ENCODE results near the gene ARHGAP35. TPM values are rescaled to one million over a fixed set of nuclear protein-coding genes. Genes with fewer than 3 reads are reported as not detected.

The ARHGAP35 gene
- total RNA-seq, 2 donors from 2014 or later: 22.8 to 24.7 TPM

DNA sequence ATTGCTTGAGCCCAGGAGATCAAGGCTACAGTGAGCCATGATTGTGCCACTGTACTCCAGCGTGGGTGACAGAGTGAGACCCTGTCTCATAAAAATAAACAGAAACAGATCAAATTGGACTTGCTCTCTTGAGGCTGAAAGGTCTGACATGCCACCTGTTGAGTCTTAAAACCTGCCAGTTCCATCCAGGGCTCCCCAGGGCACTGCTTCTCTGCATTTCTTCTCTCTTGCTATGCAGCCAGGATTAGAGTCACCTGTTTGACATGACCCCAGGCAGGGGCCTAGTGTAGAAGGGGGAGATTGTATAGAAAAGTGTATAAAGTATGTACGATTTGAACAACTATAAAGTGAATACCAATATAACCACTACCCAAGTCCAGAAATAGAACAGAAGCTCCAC is 45.4 kb downstream of the ARHGAP35 start:
- no peak overlapping the region for H3K27ac ChIP-seq
- no peak for DNase-seq
- WGBS, 2 donors: 82 to 87% methylated on average over 2 of the region's 2 CpGs
- no peak overlapping the region for H3K4me3 ChIP-seq
- intact Hi-C loops (cut with DNase I): no loop called here
- no peak for ATAC-seq
- H3K36me3 ChIP-seq (replicated peaks in 1 of 2; ENCODE audit: insufficient read depth in 1 of 2, low read depth in 2 of 2): no peaks in the 10 kb centered on the region
- TF ChIP-seq POLR2A (IDR thresholded peaks at IDR 0.05): no peak
- TF ChIP-seq, protein P1, sequence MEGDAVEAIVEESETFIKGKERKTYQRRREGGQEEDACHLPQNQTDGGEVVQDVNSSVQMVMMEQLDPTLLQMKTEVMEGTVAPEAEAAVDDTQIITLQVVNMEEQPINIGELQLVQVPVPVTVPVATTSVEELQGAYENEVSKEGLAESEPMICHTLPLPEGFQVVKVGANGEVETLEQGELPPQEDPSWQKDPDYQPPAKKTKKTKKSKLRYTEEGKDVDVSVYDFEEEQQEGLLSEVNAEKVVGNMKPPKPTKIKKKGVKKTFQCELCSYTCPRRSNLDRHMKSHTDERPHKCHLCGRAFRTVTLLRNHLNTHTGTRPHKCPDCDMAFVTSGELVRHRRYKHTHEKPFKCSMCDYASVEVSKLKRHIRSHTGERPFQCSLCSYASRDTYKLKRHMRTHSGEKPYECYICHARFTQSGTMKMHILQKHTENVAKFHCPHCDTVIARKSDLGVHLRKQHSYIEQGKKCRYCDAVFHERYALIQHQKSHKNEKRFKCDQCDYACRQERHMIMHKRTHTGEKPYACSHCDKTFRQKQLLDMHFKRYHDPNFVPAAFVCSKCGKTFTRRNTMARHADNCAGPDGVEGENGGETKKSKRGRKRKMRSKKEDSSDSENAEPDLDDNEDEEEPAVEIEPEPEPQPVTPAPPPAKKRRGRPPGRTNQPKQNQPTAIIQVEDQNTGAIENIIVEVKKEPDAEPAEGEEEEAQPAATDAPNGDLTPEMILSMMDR (IDR thresholded peaks at IDR 0.05): no peak
- H3K27me3 ChIP-seq: no peaks in the 10 kb centered on the region
- H3K9me3 ChIP-seq: no peaks in the 10 kb centered on the region
- peaks cover 28% of the 10 kb centered on the region for H3K4me1 ChIP-seq

DNA sequence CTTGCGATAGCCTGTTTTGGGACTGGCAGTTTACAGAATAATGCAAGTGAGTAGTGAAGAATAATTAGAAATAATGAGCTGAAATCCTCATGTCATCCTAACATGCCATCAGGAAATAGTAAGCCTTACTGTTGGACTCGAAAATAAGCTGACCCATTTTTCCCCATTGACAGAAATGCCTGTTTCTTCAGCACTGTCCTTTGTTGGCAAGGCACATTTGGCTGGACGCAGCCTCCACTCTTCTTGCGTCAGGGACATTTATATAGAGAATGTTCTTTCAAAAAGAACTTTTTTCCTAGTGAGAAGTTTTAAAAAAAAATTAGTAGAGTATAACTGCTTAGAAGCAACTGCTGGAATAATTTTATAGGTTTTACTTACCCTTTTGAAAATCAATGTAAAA is 47.1 kb downstream of the ARHGAP35 start:
- no peak overlapping the region for H3K4me3 ChIP-seq
- intact Hi-C loops (cut with DNase I): no loop called here
- ATAC-seq (no peak), DNase-seq (peak in 2 of 4 donors; percentile 13 to 16)
- H3K36me3 ChIP-seq (replicated peaks in 1 of 2; ENCODE audit: insufficient read depth in 1 of 2, low read depth in 2 of 2): no peaks in the 10 kb centered on the region
- 86 to 87% methylated on average over 4 of the region's 4 CpGs for WGBS, 2 donors
- TF ChIP-seq, protein P1 (IDR thresholded peaks at IDR 0.05): no peak
- no peak for TF ChIP-seq POLR2A (IDR thresholded peaks at IDR 0.05)
- H3K27ac ChIP-seq: no peak overlapping the region
- H3K27me3 ChIP-seq: no peaks in the 10 kb centered on the region
- H3K9me3 ChIP-seq: no peaks in the 10 kb centered on the region
- peaks cover 12% of the 10 kb centered on the region for H3K4me1 ChIP-seq

DNA sequence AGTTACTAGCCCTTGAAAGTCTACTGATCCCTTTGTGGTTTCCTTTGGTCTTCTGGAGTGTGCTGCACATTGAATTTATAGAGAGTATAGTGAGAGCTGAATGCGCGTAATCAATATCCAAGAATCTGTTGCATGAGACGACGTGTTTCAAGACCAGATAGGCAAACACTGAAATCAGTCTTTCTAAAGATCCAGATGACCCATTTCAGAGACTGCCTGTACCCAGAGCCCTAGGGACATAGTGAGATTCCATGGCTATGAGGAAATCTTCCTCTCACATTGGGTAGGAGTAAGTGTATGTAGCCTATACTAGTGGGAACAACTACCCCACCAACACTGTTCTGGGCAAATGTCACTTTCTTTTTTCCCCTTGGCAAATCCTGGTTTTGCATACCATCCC is 48.6 kb downstream of the ARHGAP35 start:
- ATAC-seq (no peak), DNase-seq (no peak)
- H3K4me1 ChIP-seq: peaks cover 10% of the 10 kb centered on the region
- intact Hi-C loops (cut with DNase I): no loop called here
- TF ChIP-seq, protein P1 (IDR thresholded peaks at IDR 0.05): no peak
- no peak for TF ChIP-seq POLR2A (IDR thresholded peaks at IDR 0.05)
- H3K27ac ChIP-seq: no peak overlapping the region
- no peaks in the 10 kb centered on the region for H3K9me3 ChIP-seq
- H3K27me3 ChIP-seq: no peaks in the 10 kb centered on the region
- H3K4me3 ChIP-seq: no peak overlapping the region
- no peaks in the 10 kb centered on the region for H3K36me3 ChIP-seq (replicated peaks in 1 of 2; ENCODE audit: insufficient read depth in 1 of 2, low read depth in 2 of 2)
- WGBS, 2 donors: 84 to 87% methylated on average over 4 of the region's 4 CpGs

Other genes with a start within 250 kb of the ARHGAP35 start
- 1 to 10 TPM; 5.3 to 9.6 TPM for gene PTGIR, start 235.9 kb upstream of the ARHGAP35 start, total RNA-seq
- gene GNG8, start 224.8 kb upstream of the ARHGAP35 start, total RNA-seq: not detected
- 1 to 10 TPM in 1 of 2 donors, under 1 TPM in 1; 0.99 to 4.4 TPM for gene DACT3, start 199.8 kb upstream of the ARHGAP35 start, total RNA-seq
- 10 to 100 TPM; 18.9 to 58.3 TPM for gene PRKD2, start 143.9 kb upstream of the ARHGAP35 start, total RNA-seq
- gene FKRP, start 114.9 kb upstream of the ARHGAP35 start, total RNA-seq: 10 to 100 TPM in 1 of 2 donors, 1 to 10 TPM in 1; 8.8 to 13.2 TPM
- 10 to 100 TPM; 51.4 to 55.5 TPM for gene STRN4, start 114.5 kb upstream of the ARHGAP35 start, total RNA-seq
- 10 to 100 TPM; 31.4 to 39.2 TPM for gene SLC1A5, start 72.4 kb upstream of the ARHGAP35 start, total RNA-seq
- gene AP2S1, start 10.2 kb upstream of the ARHGAP35 start, total RNA-seq: 10 to 100 TPM; 32.2 to 49.1 TPM
- not detected for gene NPAS1, start 158.8 kb downstream of the ARHGAP35 start, total RNA-seq
- gene TMEM160, start 187.6 kb downstream of the ARHGAP35 start, total RNA-seq: 10 to 100 TPM; 31.3 to 37.6 TPM

Data from body of pancreas (tissue), 4 donors.